Brain pericyte (primary cell): ENCODE data around the gene AGBL3.

ENCODE experiments used
- DNase-seq: peaks from one replicate; pipeline ENCODE4 v3.0.0-alpha.2; 2012; ENCODE audit warnings: low read depth, low spot score

The AGBL3 gene

DNA sequence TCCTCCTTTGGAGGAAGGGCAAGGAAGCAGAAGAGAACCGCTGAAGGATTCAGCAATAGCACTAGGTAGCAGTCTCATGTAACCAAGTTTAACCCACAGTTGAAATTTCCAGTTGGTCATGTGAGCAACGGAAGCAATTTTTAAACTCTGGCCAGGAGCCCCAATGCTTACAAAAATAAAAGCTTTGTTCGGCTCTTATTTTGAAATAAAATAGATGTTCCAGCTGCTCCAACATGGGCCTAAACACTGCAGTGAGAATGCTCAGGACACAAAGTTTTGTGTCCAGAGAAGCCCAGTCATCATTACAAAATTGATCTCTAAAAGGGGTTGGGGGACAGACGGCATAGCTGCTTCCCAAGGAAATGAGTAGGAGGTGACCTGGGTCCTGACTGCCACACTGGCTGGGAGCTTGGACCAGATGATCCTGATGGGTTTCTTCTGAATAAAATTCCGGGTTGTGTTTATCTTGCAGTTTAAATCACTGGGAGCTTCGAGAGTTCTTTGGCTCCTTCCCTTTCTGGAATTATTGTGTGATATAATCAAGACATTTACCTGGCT, 161.1 kb downstream of the AGBL3 start:
- DNase-seq = no peak

GRCh38 chr7:135147899-135148721, 161.8 kb downstream of the AGBL3 start, which contains the start of gene TMEM140:
TMEM140 (plus strand) TSS chr7:135148072; CDS start chr7:135164442, 16,370 bp downstream.
- no peak for DNase-seq

- DNase-seq = no peak
Observed at GRCh38 chr7:135150072-135150782, 163.9 kb downstream of the AGBL3 start.

- DNase-seq = no peak
Observed at GRCh38 chr7:135151132-135151531, 164.8 kb downstream of the AGBL3 start.

DNA sequence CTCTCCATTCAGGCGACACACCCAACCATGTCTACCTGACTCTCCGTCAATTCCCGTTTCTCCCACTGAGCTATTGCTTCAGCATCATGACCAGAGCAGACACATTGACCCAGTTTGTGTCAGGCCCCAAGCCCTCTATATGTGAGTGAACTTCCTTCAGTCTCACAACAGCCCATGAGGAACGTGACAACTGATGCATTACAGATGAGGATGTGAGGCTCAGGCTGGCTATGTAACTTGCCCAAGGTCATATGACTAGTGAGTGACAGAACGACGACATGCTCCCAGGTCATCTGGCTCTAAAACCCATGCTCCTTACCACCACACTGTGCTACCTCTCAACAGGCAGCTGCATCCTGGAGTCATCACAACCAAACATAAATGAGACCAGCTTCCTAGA, 165.2 kb downstream of the AGBL3 start:
- DNase-seq = no peak

DNA sequence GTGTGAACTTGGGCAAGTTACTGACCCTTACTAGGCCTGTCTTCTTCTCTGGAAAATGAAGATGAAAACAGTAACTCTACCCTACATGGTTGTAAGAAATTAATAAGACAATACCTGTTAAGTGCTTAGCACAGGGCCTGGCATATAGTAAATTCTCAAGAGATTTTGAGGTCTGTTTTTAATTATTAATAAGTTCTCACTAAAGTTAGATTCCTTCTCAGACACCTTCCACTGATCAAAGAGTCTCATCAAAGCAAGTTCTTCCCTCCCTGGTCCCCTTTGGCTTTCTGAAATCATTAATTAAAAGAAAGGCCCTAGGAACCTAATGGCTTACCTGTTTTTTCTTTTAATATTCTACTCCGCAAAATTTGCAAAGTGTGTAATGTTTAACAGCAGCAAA, 166.1 kb downstream of the AGBL3 start:
- no peak for DNase-seq

DNA sequence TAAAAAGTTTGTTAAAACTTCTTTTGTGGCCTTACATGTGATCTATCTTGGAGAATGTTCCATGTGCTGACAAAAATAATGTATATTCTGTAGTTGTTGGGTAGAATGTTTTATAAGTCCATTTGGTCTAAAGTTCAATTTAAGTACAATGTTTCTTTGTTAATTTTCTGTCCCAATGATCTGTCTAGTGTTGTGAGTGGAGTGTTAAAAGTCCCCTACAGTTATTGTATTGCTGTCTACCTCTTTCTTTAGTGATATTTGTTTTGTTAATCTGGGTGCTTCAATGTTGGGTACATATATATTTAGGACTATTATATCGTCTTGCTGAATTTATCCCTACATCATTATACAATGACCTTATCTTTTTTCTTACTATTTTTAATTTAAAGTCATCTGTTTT, 168.4 kb downstream of the AGBL3 start:
- no peak for DNase-seq

GRCh38 chr7:135156290-135156689, 170.0 kb downstream of the AGBL3 start:
- no peak for DNase-seq

- no peak for DNase-seq
Observed at GRCh38 chr7:135158141-135158655, 171.9 kb downstream of the AGBL3 start.

- DNase-seq = no peak
Observed at GRCh38 chr7:135158874-135159273, 172.6 kb downstream of the AGBL3 start.

DNA sequence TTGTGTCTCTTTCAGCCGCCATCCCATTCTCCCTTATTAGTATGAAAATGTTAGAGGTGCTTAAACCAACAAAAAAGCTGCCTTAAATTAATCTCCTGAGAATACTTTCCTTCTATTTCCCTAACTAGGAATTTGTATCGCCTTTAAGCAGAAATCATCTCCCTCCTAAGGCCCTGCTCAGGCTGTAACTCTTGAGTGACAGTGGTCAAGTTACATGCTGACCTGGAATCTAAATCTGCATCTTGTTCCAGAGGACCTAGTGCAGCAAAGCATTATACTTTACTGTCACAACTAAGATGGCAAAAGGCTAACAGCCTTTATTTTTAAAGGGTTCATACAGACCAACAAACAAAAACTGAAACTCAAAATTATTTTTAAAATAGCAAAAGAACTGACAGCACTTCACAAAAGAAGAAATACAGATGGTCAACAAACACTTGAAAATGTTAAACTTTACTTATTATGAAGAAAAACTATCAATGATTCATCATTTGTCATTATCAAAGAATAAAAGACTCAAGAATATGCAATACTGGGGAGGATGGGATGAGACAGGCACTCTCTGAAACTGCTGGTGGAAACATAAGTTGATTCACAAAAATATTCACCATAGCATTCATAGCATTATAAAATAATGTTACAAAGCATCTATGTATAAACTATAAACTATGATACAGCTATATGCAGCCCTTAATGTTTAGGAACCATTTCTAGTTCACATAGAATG, 173.2 kb downstream of the AGBL3 start:
- no peak for DNase-seq

- no peak for DNase-seq
Observed at GRCh38 chr7:135160098-135160857, 174.0 kb downstream of the AGBL3 start.

DNA sequence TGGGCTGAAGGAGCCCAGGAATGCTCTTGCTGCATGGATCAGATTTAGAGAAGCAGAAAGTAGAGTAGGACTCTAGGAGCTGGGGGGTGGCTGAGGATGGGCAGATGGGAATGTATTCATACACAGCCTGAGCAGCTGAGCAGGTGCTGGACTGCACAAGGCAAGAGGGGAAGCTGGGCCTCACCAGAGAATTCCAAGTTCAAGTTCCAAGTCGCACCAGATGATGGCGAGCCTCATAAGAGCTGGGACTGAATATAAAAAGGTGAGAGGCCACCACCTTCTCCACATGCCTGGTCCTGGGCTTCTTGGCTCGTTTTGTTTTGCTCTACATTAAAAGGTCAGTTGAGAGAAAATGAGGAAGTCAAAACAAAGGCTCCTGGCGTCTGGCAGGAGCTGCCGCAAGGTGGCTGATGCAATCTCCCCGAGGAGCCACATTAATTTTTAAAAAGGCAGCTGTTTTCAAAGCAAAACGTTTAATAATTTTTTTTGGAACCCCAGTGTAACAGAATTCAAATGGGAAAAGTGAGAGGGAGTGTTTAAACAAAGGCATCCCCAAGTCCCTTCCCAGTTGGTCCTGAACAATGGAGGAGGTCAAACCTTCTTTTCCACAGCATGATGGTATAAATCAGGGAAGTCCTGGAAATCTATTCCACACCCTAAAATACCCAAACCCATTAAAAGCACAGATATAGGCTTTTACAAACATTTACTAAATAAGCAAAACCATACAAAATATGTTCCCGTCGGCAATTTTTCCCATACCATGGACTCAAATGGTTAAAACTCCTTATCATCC, 174.7 kb downstream of the AGBL3 start:
- DNase-seq = no peak

DNA sequence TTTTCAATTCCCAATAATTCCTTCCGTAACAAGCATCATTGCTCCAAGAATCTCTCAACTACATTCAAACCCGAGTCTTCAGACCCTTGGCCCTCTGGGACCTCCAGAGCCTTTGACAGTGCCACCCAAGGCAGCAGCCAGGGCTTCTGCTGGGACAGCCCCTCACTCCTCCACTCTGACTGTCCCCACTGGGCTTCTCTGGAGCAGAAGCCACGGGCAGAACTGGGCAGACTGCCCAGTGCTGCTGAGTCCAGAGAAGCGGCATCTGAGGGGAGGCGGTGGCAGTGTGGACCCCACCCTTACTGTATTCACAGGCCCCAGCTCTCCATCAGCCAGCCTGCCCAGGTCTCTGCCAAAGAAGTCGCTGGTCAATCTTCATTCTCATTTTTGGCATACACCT, 175.4 kb downstream of the AGBL3 start:
- DNase-seq = no peak

GRCh38 chr7:135162382-135163001, 176.2 kb downstream of the AGBL3 start:
- DNase-seq = no peak

DNA sequence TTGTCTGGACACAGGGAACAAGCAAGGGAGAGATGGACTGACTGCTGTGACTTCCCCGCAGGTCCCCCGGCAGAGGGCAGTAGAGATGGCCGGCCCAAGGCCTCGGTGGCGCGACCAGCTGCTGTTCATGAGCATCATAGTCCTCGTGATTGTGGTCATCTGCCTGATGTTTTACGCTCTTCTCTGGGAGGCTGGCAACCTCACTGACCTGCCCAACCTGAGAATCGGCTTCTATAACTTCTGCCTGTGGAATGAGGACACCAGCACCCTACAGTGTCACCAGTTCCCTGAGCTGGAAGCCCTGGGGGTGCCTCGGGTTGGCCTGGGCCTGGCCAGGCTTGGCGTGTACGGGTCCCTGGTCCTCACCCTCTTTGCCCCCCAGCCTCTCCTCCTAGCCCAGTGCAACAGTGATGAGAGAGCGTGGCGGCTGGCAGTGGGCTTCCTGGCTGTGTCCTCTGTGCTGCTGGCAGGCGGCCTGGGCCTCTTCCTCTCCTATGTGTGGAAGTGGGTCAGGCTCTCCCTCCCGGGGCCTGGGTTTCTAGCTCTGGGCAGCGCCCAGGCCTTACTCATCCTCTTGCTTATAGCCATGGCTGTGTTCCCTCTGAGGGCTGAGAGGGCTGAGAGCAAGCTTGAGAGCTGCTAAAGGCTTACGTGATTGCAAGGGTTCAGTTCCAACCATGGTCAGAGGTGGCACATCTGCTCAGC, 178.2 kb downstream of the AGBL3 start:
- no peak for DNase-seq

DNA sequence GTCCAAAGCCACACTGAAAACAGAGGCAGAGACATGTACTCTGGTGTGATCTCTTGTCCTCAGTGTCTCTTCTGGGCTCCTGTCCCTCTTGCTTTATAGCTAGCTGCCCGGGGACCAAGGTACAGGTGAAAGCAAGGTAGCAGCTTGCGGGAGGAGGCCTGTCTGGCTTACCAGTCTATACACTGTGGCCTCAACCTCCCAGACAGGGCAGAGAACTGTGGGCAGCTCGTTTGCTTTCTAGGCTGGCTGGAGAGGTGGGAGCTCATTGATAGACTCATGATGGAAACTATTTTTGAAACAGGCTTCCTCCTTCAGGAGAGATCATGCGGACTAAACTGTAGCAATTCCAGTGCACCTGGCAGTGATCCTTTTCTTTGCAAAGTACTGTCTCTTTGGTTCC, 179.6 kb downstream of the AGBL3 start:
- DNase-seq = no peak

- DNase-seq = no peak
Observed at GRCh38 chr7:135166338-135166990, 180.2 kb downstream of the AGBL3 start.
